Measurements from ENCODE around the gene ME3. TPM values are rescaled to one million over a fixed set of nuclear protein-coding genes. Genes with fewer than 3 reads are reported as not detected.

The ME3 gene
- total RNA-seq, 1 donor from 2014 or later, result 10.8 TPM

DNA sequence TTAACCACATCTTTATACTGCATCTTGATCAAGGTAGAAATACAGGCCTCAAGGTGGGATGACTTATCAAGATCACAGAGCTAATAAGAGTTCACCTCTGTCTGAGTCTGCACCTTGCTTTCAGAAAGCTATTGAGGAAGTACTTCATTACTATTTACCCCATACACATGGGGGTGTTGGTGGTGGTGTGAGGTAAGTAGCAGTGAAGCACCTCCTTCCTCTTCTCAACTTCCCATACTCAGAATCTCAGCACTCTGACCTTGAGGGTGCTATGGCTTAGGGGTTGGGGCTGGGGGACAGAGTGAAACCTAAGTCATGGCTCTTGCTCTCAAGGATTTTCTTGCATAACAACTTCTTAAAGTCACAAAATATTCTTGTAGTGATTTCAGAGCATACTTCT lies 56.9 kb downstream of the ME3 start:
- H3K9me3 Mint-ChIP-seq (ENCODE audit: low read depth), result peaks cover 18% of the 10 kb centered on the region
- peaks cover 46% of the 10 kb centered on the region for H3K4me1 Mint-ChIP-seq (ENCODE audit: low read depth)
- peak overlapping the region; percentile 6 for H3K27ac Mint-ChIP-seq (ENCODE audit: unreplicated experiment)
- H3K36me3 Mint-ChIP-seq (ENCODE audit: low read depth), result peaks cover 14% of the 10 kb centered on the region
- DNase-seq (ENCODE audit: low spot score), result no peak
- no peaks in the 10 kb centered on the region for H3K27me3 Mint-ChIP-seq (ENCODE audit: low read depth)
- TF ChIP-seq, protein P1, sequence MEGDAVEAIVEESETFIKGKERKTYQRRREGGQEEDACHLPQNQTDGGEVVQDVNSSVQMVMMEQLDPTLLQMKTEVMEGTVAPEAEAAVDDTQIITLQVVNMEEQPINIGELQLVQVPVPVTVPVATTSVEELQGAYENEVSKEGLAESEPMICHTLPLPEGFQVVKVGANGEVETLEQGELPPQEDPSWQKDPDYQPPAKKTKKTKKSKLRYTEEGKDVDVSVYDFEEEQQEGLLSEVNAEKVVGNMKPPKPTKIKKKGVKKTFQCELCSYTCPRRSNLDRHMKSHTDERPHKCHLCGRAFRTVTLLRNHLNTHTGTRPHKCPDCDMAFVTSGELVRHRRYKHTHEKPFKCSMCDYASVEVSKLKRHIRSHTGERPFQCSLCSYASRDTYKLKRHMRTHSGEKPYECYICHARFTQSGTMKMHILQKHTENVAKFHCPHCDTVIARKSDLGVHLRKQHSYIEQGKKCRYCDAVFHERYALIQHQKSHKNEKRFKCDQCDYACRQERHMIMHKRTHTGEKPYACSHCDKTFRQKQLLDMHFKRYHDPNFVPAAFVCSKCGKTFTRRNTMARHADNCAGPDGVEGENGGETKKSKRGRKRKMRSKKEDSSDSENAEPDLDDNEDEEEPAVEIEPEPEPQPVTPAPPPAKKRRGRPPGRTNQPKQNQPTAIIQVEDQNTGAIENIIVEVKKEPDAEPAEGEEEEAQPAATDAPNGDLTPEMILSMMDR (IDR thresholded peaks at IDR 0.05), result no peak
- H3K4me3 Mint-ChIP-seq (ENCODE audit: unreplicated experiment), result no peak overlapping the region

DNA sequence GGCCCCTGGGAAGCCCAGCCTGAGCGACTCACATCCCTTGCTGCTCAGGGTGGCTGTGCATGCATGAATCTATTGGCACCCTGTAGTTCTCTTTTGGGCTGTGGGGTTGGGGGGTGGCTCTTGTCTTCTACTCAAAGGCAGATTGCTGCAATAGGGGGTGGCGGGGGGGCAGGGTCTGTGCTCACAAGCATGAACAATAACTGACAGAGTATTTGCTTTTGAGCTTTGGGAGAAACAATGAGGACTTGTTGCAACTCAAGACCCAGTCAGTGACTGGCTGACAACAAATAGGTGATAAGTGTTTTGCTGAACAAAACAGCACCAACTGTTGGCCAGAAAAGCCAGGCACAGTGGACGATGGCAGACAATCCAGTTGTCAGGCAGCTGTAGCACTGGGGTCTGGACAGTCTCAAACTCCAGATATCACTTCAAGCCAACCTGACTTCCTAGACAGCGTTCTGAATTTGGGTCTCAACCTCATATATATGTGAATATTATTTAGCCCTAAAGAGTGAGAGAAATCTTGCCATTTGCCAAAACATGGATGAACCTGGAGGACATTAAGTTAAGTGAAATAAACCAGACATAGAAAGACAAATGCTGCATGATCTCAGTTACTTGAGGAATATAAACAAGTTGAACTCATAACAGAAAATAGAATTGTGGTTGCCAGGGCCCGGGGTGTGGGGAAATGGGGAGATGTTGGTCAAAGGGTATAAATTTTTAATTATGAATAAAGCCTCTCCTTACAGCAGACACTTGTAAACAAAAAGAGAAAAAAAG lies 61.7 kb downstream of the ME3 start:
- Mint-ChIP-seq H3K27ac (ENCODE audit: unreplicated experiment) (no peak overlapping the region), H3K9me3 (ENCODE audit: low read depth) (peaks cover 18% of the 10 kb centered on the region), H3K4me3 (ENCODE audit: unreplicated experiment) (no peak overlapping the region), H3K4me1 (ENCODE audit: low read depth) (peaks cover 47% of the 10 kb centered on the region), H3K36me3 (ENCODE audit: low read depth) (peaks cover 14% of the 10 kb centered on the region), H3K27me3 (ENCODE audit: low read depth) (no peaks in the 10 kb centered on the region)
- no peak for DNase-seq (ENCODE audit: low spot score)
- TF ChIP-seq, protein P1 (IDR thresholded peaks at IDR 0.05), result no peak

DNA sequence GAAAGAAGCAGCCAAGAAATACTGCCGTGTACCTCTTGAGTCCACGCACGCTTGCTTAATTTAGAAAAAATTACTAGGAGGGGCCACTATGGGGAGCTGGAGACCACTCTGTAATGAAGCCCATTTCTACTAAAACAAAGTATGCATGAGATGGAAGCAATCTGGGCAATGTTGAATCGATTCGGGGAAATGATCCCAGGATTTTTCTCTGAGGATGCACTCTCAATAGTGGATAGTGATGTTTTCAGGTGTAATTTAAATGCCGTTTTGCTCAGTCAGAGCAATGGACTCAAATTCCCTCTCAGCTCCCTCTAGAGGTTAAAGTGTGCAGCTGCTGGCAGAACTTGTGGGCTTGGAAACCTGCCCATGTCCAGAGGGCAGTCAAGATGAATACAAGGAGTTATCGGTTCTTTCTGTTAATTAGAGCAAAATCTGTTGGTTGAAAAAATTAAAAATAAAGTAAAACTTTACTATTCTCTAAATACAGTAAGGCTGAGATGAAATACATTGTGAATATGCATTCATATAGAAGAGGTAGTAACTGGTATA lies 64.1 kb downstream of the ME3 start:
- Mint-ChIP-seq H3K27me3 (ENCODE audit: low read depth) (no peaks in the 10 kb centered on the region), H3K27ac (ENCODE audit: unreplicated experiment) (peak overlapping the region; percentile 54), H3K4me3 (ENCODE audit: unreplicated experiment) (no peak overlapping the region), H3K36me3 (ENCODE audit: low read depth) (peaks cover 7% of the 10 kb centered on the region), H3K9me3 (ENCODE audit: low read depth) (peaks cover 11% of the 10 kb centered on the region), H3K4me1 (ENCODE audit: low read depth) (peaks cover 33% of the 10 kb centered on the region)
- no peak for DNase-seq (ENCODE audit: low spot score)
- TF ChIP-seq, protein P1 (IDR thresholded peaks at IDR 0.05), result peak; percentile 99

DNA sequence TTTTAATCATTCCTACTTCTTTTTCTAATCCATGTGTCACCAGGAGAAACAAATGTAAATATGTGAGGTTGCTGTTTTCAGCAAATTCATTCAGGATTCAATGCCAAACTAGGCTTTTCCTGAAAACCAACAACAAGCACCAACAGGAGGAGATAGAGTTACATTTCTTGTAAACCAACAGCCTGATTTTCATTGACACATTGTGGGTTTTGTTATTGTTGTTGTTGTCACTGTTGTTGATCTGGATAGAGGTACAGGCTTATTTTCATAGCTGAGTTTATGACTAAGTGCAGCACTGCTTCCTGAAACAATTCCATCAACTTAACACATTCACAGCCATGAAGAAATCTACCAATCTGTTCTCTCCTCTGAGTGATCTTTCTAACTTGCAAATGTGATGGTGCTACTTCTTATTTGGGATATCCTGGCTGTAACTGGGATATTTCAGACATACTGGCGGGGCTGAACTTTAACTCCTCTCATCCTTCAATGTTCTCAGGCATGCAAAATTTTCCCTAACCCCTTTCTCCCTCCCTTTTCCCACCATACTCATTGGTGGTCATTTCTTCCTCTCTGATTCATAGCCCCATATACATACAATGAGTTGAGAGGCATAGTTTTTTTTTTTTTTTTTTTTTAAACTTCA lies 65.5 kb downstream of the ME3 start:
- Mint-ChIP-seq H3K27ac (ENCODE audit: unreplicated experiment) (peak overlapping the region; percentile 68), H3K36me3 (ENCODE audit: low read depth) (peaks cover under 1% of the 10 kb centered on the region), H3K4me1 (ENCODE audit: low read depth) (peaks cover 31% of the 10 kb centered on the region), H3K9me3 (ENCODE audit: low read depth) (peaks cover 2% of the 10 kb centered on the region), H3K27me3 (ENCODE audit: low read depth) (no peaks in the 10 kb centered on the region), H3K4me3 (ENCODE audit: unreplicated experiment) (no peak overlapping the region)
- DNase-seq (ENCODE audit: low spot score), result no peak
- TF ChIP-seq, protein P1 (IDR thresholded peaks at IDR 0.05), result peak; percentile 62

DNA sequence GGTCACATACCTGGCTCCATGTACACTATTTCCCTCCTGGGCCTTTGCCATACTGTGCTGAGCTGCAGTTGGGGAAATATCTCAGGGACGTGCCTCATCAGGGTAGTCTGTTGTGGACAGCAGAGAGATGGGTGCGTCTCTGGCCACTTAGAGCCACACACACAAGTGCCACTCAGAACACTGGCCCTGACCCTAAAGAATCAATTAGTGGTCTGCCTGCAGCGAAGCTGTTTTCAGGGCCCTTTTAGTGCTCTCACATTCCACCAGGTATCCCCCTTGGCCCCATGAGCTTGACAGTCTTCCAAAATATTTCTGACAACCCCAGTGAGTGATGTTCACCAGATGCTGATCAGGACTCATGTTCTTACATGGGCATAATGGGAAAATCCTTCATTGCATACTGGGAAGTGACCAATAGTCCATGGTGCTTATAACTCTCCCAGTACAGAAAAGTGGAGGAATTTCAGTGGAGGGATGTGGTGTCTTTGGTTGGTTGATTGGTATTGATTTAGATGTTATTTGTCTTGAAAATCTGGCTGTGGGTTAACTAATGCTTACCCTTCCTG lies 66.1 kb downstream of the ME3 start:
- TF ChIP-seq, protein P1 (IDR thresholded peaks at IDR 0.05), result no peak
- Mint-ChIP-seq H3K27me3 (ENCODE audit: low read depth) (no peaks in the 10 kb centered on the region), H3K36me3 (ENCODE audit: low read depth) (no peaks in the 10 kb centered on the region), H3K4me3 (ENCODE audit: unreplicated experiment) (no peak overlapping the region), H3K4me1 (ENCODE audit: low read depth) (peaks cover 30% of the 10 kb centered on the region), H3K27ac (ENCODE audit: unreplicated experiment) (peak overlapping the region; percentile 68), H3K9me3 (ENCODE audit: low read depth) (peaks cover 2% of the 10 kb centered on the region)
- no peak for DNase-seq (ENCODE audit: low spot score)

Data from chondrocyte (in vitro differentiated cells).